GM23248 (cell line): ENCODE data around the gene CREM.

Experiments
- EZH2 ChIP-seq: fragments of 200-600 bp; sonication (generic); IDR thresholded peaks from 2 replicates; pipeline ENCODE4 v1.6.1; 2018; ENCODE audit warnings: antibody characterized with exemption, mild to moderate bottlenecking; ENCODE audit not compliant: insufficient read depth, poor library complexity, severe bottlenecking
- EZH2phosphoT487 ChIP-seq: fragments of 200-600 bp; sonication (generic); IDR thresholded peaks from 2 replicates; pipeline ENCODE4 v1.6.1; 2018; ENCODE audit warnings: antibody characterized with exemption, moderate library complexity, mild to moderate bottlenecking, low read depth; ENCODE audit not compliant: insufficient read depth

- no peak for TF ChIP-seq EZH2phosphoT487
- no peak for TF ChIP-seq EZH2
These were observed 14.1 kb upstream of the CREM start for GRCh38 chr10:35112571-35112970.
